Neural cell (in vitro differentiated cells): ENCODE results near the gene MPIG6B. TPM values are rescaled to one million over a fixed set of nuclear protein-coding genes. Genes with fewer than 3 reads are reported as not detected.

Experiments
- H2AFZ ChIP-seq: fragments of 200-600, 300-800 bp; sonication (generic), shearing (Covaris generic); 2 replicates; pipeline ENCODE4 v1.6.0; 2014; ENCODE audit warnings: low read depth, mild to moderate bottlenecking, antibody characterized with exemption, low read length, moderate library complexity
- H3F3A ChIP-seq: fragments of 200-600 bp; shearing (Covaris generic); 2 replicates; pipeline ENCODE4 v1.6.1; 2016; ENCODE audit warnings: mild to moderate bottlenecking, moderate library complexity, mixed read lengths, antibody characterized with exemption, low read length; ENCODE audit not compliant: insufficient read depth, poor library complexity, severe bottlenecking
- H3K27ac ChIP-seq: fragments of 200-600, 300-800 bp; sonication (generic), shearing (Covaris generic); 2 replicates; pipeline ENCODE4 v1.5.1; 2014; ENCODE audit warnings: mild to moderate bottlenecking, low read length, moderate library complexity
- H3K27me3 ChIP-seq: fragments of 300-800, 200-600 bp; sonication (generic), shearing (Covaris generic); 2 replicates; pipeline ENCODE4 v1.6.0; 2014; ENCODE audit warnings: mild to moderate bottlenecking, low read depth, low read length, moderate library complexity; ENCODE audit not compliant: insufficient read depth
- H3K36me3 ChIP-seq: fragments of 300-800, 200-600 bp; sonication (generic), shearing (Covaris generic); 2 replicates; pipeline ENCODE4 v1.5.1; 2014; ENCODE audit warnings: mild to moderate bottlenecking, antibody characterized with exemption, low read length, moderate library complexity; ENCODE audit not compliant: insufficient read depth
- H3K4me2 ChIP-seq: fragments of 300-800, 200-600 bp; sonication (generic), shearing (Covaris generic); 2 replicates; pipeline ENCODE4 v1.6.0; 2014; ENCODE audit warnings: mild to moderate bottlenecking, low read length
- H3K4me3 ChIP-seq: fragments of 300-800, 200-600 bp; sonication (generic), shearing (Covaris generic); 2 replicates; pipeline ENCODE4 v1.5.1; 2014; ENCODE audit warnings: mild to moderate bottlenecking, low read length, moderate library complexity
- H3K79me2 ChIP-seq: fragments of 200-600 bp; shearing (Covaris generic); replicated peaks from 2 replicates; pipeline ENCODE4 v1.6.0; 2014; ENCODE audit warnings: mild to moderate bottlenecking, low read length, moderate library complexity; ENCODE audit not compliant: insufficient read depth
- H3K9ac ChIP-seq: fragments of 300-800, 200-600 bp; sonication (generic), shearing (Covaris generic); 2 replicates; pipeline ENCODE4 v1.6.1; 2016; ENCODE audit warnings: mild to moderate bottlenecking, low read length, mixed read lengths
- H3K9me2 ChIP-seq: fragments of 200-600 bp; shearing (Covaris generic); 2 replicates; pipeline ENCODE4 v1.6.1; 2016; ENCODE audit warnings: mild to moderate bottlenecking, low read length, mixed read lengths; ENCODE audit not compliant: insufficient read depth
- H3K9me3 ChIP-seq: fragments of 200-600, 300-800 bp; sonication (generic), shearing (Covaris generic); 2 replicates; pipeline ENCODE4 v1.6.1; 2016; ENCODE audit warnings: mild to moderate bottlenecking, mixed run types, low read length, moderate library complexity, mixed read lengths
- H4K20me1 ChIP-seq: fragments of 200-600 bp; shearing (Covaris generic); 2 replicates; pipeline ENCODE4 v1.6.1; 2016; ENCODE audit warnings: mild to moderate bottlenecking, mixed run types; ENCODE audit not compliant: insufficient read depth
- EP300 ChIP-seq: fragments of 450-650 bp; conservative IDR thresholded peaks from 2 replicates; pipeline ENCODE4 v1.6.1; 2014; ENCODE audit warnings: antibody characterized with exemption, mild to moderate bottlenecking, moderate library complexity; ENCODE audit not compliant: poor library complexity, severe bottlenecking
- EZH2 ChIP-seq: fragments of 200-600, 300-800 bp; shearing (Covaris generic), sonication (generic); IDR thresholded peaks from 2 replicates; pipeline ENCODE4 v1.6.1; 2014; ENCODE audit warnings: antibody characterized with exemption, low read length, borderline replicate concordance, mild to moderate bottlenecking; ENCODE audit not compliant: insufficient read depth, poor library complexity, severe bottlenecking
- MXI1 ChIP-seq: fragments of 450-650 bp; conservative IDR thresholded peaks from 2 replicates; pipeline ENCODE4 v1.6.1; 2014; ENCODE audit warnings: antibody characterized with exemption, mild to moderate bottlenecking; ENCODE audit not compliant: poor library complexity, severe bottlenecking
- POLR2AphosphoS5 ChIP-seq: IDR thresholded peaks from 2 replicates; pipeline ENCODE4 v1.6.1; 2012
- RAD21 ChIP-seq: fragments of 450-650 bp; conservative IDR thresholded peaks from 2 replicates; pipeline ENCODE4 v1.6.1; 2014; ENCODE audit warnings: antibody characterized with exemption, mild to moderate bottlenecking, moderate library complexity
- REST ChIP-seq: IDR thresholded peaks from 2 replicates; pipeline ENCODE4 v1.6.1; 2012; ENCODE audit warnings: borderline replicate concordance
- SMC3 ChIP-seq: fragments of 450-650 bp; conservative IDR thresholded peaks from 2 replicates; pipeline ENCODE4 v1.6.1; 2014; ENCODE audit warnings: antibody characterized with exemption, mild to moderate bottlenecking, moderate library complexity; ENCODE audit not compliant: poor library complexity
- TAF1 ChIP-seq: IDR thresholded peaks from 2 replicates; pipeline ENCODE4 v1.6.1; 2012; ENCODE audit warnings: low read depth
- polyA plus RNA-seq: library from polyadenylated mRNA; depleted of rRNA; stranded (reverse); fragments of >200 nt; gene quantifications from 2 replicates; pipeline ENCODE4 v1.2.3, GENCODE V29; 2014
- TF ChIP-seq, protein P1 (sequence below): fragments of 450-650 bp; IDR thresholded peaks from 2 replicates; pipeline ENCODE4 v1.5.1; 2014; ENCODE audit warnings: antibody characterized with exemption, mild to moderate bottlenecking, moderate library complexity; ENCODE audit not compliant: poor library complexity, severe bottlenecking

The MPIG6B gene
- polyA plus RNA-seq, 1 donor from 2014 or later, result not detected

DNA sequence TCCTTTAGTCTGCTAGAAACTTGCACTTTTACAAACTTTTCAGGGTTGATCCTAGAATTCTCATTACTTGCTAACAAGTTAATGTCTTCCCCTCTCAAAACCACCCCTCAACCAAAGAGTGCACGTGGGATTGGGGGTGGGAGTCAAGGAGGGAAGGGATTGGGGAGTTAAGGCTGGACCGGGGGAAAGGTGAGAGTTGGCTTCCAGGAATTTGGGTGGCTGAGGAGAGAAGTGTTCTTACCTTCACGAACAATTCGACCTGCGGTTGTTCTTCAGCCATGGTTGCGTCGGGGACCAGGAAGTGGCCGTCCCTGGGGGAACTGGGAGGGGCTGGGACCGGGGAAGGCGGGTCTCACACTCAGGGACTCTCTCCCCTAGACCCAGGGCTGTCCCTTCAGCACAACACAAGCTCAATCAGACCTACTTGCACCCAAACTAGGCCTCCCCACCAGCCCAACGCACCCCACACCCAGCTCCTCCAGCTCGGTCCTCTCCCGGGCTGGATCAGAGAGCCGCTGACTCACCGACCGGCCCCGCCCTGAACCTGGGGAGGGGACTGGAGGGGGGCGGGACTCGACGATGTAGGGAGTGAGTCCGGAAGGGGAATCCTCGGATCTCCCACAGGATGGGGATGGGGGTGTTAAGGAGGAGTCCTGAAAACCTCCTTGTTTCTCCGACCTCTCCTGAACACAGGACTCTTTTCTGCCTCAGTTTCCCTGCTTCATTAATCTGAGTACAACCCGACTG, 13.0 kb downstream of the MPIG6B start, which contains the start of gene CLIC1:
CLIC1 (minus strand) TSS at position 510 of the 747 bp plus-strand sequence; CDS start at position 280, 230 bp downstream.
- H2AFZ ChIP-seq, result peak within 1 kb of the TSS; percentile 65
- H3K27ac ChIP-seq, result no peak within 1 kb of the TSS
- no peak for TF ChIP-seq REST
- no peak for TF ChIP-seq TAF1
- no peak for TF ChIP-seq MXI1
- TF ChIP-seq EP300, result no peak
- no peak for TF ChIP-seq SMC3
- TF ChIP-seq RAD21, result no peak
- TF ChIP-seq, protein P1, sequence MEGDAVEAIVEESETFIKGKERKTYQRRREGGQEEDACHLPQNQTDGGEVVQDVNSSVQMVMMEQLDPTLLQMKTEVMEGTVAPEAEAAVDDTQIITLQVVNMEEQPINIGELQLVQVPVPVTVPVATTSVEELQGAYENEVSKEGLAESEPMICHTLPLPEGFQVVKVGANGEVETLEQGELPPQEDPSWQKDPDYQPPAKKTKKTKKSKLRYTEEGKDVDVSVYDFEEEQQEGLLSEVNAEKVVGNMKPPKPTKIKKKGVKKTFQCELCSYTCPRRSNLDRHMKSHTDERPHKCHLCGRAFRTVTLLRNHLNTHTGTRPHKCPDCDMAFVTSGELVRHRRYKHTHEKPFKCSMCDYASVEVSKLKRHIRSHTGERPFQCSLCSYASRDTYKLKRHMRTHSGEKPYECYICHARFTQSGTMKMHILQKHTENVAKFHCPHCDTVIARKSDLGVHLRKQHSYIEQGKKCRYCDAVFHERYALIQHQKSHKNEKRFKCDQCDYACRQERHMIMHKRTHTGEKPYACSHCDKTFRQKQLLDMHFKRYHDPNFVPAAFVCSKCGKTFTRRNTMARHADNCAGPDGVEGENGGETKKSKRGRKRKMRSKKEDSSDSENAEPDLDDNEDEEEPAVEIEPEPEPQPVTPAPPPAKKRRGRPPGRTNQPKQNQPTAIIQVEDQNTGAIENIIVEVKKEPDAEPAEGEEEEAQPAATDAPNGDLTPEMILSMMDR, result no peak
- TF ChIP-seq EZH2, result no peak
- no peak for TF ChIP-seq POLR2AphosphoS5
- peak within 1 kb of the TSS; percentile 52 for H3K4me3 ChIP-seq
- H3K27me3 ChIP-seq, result no peaks in the 10 kb centered on the region
- no peaks in the 10 kb centered on the region for H3K9me3 ChIP-seq
- H3K9ac ChIP-seq, result peak within 1 kb of the TSS; percentile 49
- H3K9me2 ChIP-seq, result no peaks in the 10 kb centered on the region
- H4K20me1 ChIP-seq, result no peaks in the 10 kb centered on the region
- no peaks in the 10 kb centered on the region for H3K36me3 ChIP-seq
- no peak within 1 kb of the TSS for H3K4me2 ChIP-seq
- H3K79me2 ChIP-seq, result no peaks in the 10 kb centered on the region
- no peaks in the 10 kb centered on the region for H3F3A ChIP-seq

GRCh38 chr6:31736768-31737314, 13.7 kb downstream of the MPIG6B start:
- Histone ChIP-seq H3K9me3 (no peaks in the 10 kb centered on the region), H3K9ac (no peak overlapping the region), H3K27ac (no peak overlapping the region), H3F3A (no peaks in the 10 kb centered on the region), H3K4me3 (no peak overlapping the region), H3K4me2 (no peak overlapping the region), H3K9me2 (no peaks in the 10 kb centered on the region), H3K79me2 (no peaks in the 10 kb centered on the region), H3K27me3 (no peaks in the 10 kb centered on the region), H2AFZ (no peak overlapping the region), H3K36me3 (no peaks in the 10 kb centered on the region), H4K20me1 (no peaks in the 10 kb centered on the region)
- TF ChIP-seq TAF1 (no peak), REST (no peak), EP300 (no peak), RAD21 (no peak), MXI1 (no peak), EZH2 (no peak), SMC3 (no peak), POLR2AphosphoS5 (no peak)
- TF ChIP-seq, protein P1, result no peak
